H9 (cell line): Measurements from ENCODE around the gene CD2AP. TPM values are rescaled to one million over a fixed set of nuclear protein-coding genes. Genes with fewer than 3 reads are reported as not detected.

ENCODE experiments used
- DNase-seq: peaks from one replicate; pipeline ENCODE4 v3.0.0-alpha.2; 2017
- H2AFZ ChIP-seq: one replicate; pipeline ENCODE4 v1.6.1; 2013; ENCODE audit warnings: mild to moderate bottlenecking, low read length, control low read depth, moderate library complexity
- H2AK5ac ChIP-seq: 2 replicates; pipeline ENCODE4 v1.6.1; 2013; ENCODE audit warnings: low read length, control low read depth, mixed read lengths; ENCODE audit not compliant: insufficient read length
- H2BK120ac ChIP-seq: one replicate; pipeline ENCODE4 v1.6.1; 2013; ENCODE audit warnings: low read depth, mild to moderate bottlenecking, low read length, control low read depth, inconsistent platforms; ENCODE audit not compliant: poor library complexity, severe bottlenecking
- H2BK12ac ChIP-seq: 2 replicates; pipeline ENCODE4 v1.6.1; 2013; ENCODE audit warnings: low read length, control low read depth, mixed read lengths, low read depth; ENCODE audit not compliant: insufficient read length
- H2BK15ac ChIP-seq: 2 replicates; pipeline ENCODE4 v1.6.1; 2013; ENCODE audit warnings: low read depth, low read length, control low read depth
- H2BK20ac ChIP-seq: one replicate; pipeline ENCODE4 v1.6.1; 2013; ENCODE audit warnings: low read depth, mild to moderate bottlenecking, low read length, control low read depth, inconsistent platforms; ENCODE audit not compliant: poor library complexity, severe bottlenecking
- H2BK5ac ChIP-seq: 2 replicates; pipeline ENCODE4 v1.6.1; 2013; ENCODE audit warnings: low read length, control low read depth, mixed read lengths; ENCODE audit not compliant: insufficient read length
- H3K14ac ChIP-seq: 2 replicates; pipeline ENCODE4 v1.6.1; 2013; ENCODE audit warnings: low read length, control low read depth; ENCODE audit not compliant: insufficient read depth
- H3K18ac ChIP-seq: 2 replicates; pipeline ENCODE4 v1.6.1; 2013; ENCODE audit warnings: low read depth, mild to moderate bottlenecking, mixed read lengths, low read length, control low read depth; ENCODE audit not compliant: insufficient read length
- H3K23ac ChIP-seq: 2 replicates; pipeline ENCODE4 v1.6.1; 2013; ENCODE audit warnings: low read length, control low read depth, mixed read lengths, low read depth; ENCODE audit not compliant: insufficient read length
- H3K23me2 ChIP-seq: 2 replicates; pipeline ENCODE4 v1.6.1; 2013; ENCODE audit warnings: low read depth, mild to moderate bottlenecking, mixed read lengths, low read length, control low read depth; ENCODE audit not compliant: insufficient read length, poor library complexity, severe bottlenecking
- H3K27ac ChIP-seq: 2 replicates; pipeline ENCODE4 v1.5.1; 2013; ENCODE audit warnings: low read length, control low read depth, mixed read lengths, low read depth; ENCODE audit not compliant: insufficient read length
- H3K27me3 ChIP-seq: 2 replicates; pipeline ENCODE4 v1.6.1; 2013; ENCODE audit warnings: low read length, control low read depth, inconsistent platforms; ENCODE audit not compliant: insufficient read depth
- H3K4ac ChIP-seq: 2 replicates; pipeline ENCODE4 v1.6.1; 2013; ENCODE audit warnings: low read depth, mild to moderate bottlenecking, control low read depth, inconsistent platforms, low read length, moderate library complexity
- H3K4me1 ChIP-seq: 2 replicates; pipeline ENCODE4 v1.6.1; 2013; ENCODE audit warnings: low read length, control low read depth, inconsistent platforms; ENCODE audit not compliant: insufficient read depth
- H3K4me2 ChIP-seq: 2 replicates; pipeline ENCODE4 v1.6.1; 2013; ENCODE audit warnings: low read length, control low read depth, mixed read lengths; ENCODE audit not compliant: insufficient read length, insufficient read depth
- H3K56ac ChIP-seq: 2 replicates; pipeline ENCODE4 v1.6.1; 2013; ENCODE audit warnings: low read depth, mild to moderate bottlenecking, mixed read lengths, low read length, control low read depth; ENCODE audit not compliant: insufficient read length
- H3K79me1 ChIP-seq: 2 replicates; pipeline ENCODE4 v1.6.1; 2013; ENCODE audit warnings: low read depth, mild to moderate bottlenecking, moderate library complexity, low read length, control low read depth, inconsistent platforms; ENCODE audit not compliant: insufficient read depth, poor library complexity, severe bottlenecking
- H3K79me2 ChIP-seq: 2 replicates; pipeline ENCODE4 v1.6.1; 2013; ENCODE audit warnings: low read length, control low read depth, inconsistent platforms; ENCODE audit not compliant: insufficient read depth
- H3K9ac ChIP-seq: 2 replicates; pipeline ENCODE4 v1.6.1; 2013; ENCODE audit warnings: low read length, control low read depth, mixed read lengths; ENCODE audit not compliant: insufficient read length; ENCODE audit errors: extremely low read depth
- H3K9me3 ChIP-seq: one replicate; pipeline ENCODE4 v1.6.1; 2013; ENCODE audit warnings: low read depth, low read length, inconsistent platforms; ENCODE audit not compliant: control insufficient read depth
- H3T11ph ChIP-seq: one replicate; pipeline ENCODE4 v1.6.1; 2013; ENCODE audit warnings: mild to moderate bottlenecking, low read length, control low read depth, inconsistent platforms
- H4K20me1 ChIP-seq: one replicate; pipeline ENCODE4 v1.6.1; 2013; ENCODE audit not compliant: control insufficient read depth, insufficient read length, insufficient read depth
- H4K5ac ChIP-seq: 2 replicates; pipeline ENCODE4 v1.6.1; 2013; ENCODE audit warnings: low read depth, mild to moderate bottlenecking, mixed read lengths, low read length, control low read depth; ENCODE audit not compliant: insufficient read length
- H4K8ac ChIP-seq: replicated peaks from 2 replicates; pipeline ENCODE4 v1.6.1; 2013; ENCODE audit warnings: low read length, control low read depth, mixed read lengths, low read depth; ENCODE audit not compliant: insufficient read length
- H4K91ac ChIP-seq: 2 replicates; pipeline ENCODE4 v1.6.1; 2013; ENCODE audit warnings: low read depth, mild to moderate bottlenecking, moderate library complexity, mixed read lengths, low read length, control low read depth; ENCODE audit not compliant: insufficient read length
- H3K27ac Mint-ChIP-seq, 3 experiments: 2 replicates in 2 of 3; 3 replicates in 1 of 3; pipeline ENCODE4 v1.8.0; 2020 to 2021; ENCODE audit warnings: mixed read lengths in 3 of 3, mild to moderate bottlenecking in 1 of 3, moderate library complexity in 1 of 3
- H3K27me3 Mint-ChIP-seq: 2 replicates; pipeline ENCODE4 v1.8.0; 2021; ENCODE audit warnings: low read depth, mild to moderate bottlenecking, moderate library complexity, mixed read lengths
- H3K36me3 Mint-ChIP-seq, 3 experiments: 2 replicates in 2 of 3; 3 replicates in 1 of 3; pipeline ENCODE4 v1.8.0; 2020 to 2021; ENCODE audit warnings: low read depth in 3 of 3, mixed read lengths in 3 of 3; ENCODE audit not compliant: insufficient read depth in 1 of 3
- H3K4me1 Mint-ChIP-seq, 2 experiments: 2 replicates each; pipeline ENCODE4 v1.8.0; 2020; ENCODE audit warnings: mixed read lengths in 2 of 2
- H3K4me3 Mint-ChIP-seq, 2 experiments: 2 replicates in 1 of 2; 3 replicates in 1 of 2; pipeline ENCODE4 v1.8.0; 2020 to 2021; ENCODE audit warnings: mild to moderate bottlenecking in 2 of 2, mixed read lengths in 2 of 2, moderate library complexity in 1 of 2
- H3K9me3 Mint-ChIP-seq, 2 experiments: 2 replicates in 1 of 2; 3 replicates in 1 of 2; pipeline ENCODE4 v1.8.0; 2020; ENCODE audit warnings: mild to moderate bottlenecking in 2 of 2, mixed read lengths in 2 of 2, moderate library complexity in 1 of 2
- CTCF ChIP-seq: fragments of 200-600 bp; sonication (generic); conservative IDR thresholded peaks from 3 replicates; pipeline ENCODE4 v1.8.0; 2021; ENCODE audit warnings: antibody characterized with exemption, mild to moderate bottlenecking
- WGBS: extraction: QIAGEN DNeasy Blood & Tissue Kit; methylation state at CpG from one replicate; pipeline ENCODE4 v1.1.7; 2013; ENCODE audit warnings: missing lambda C conversion rate, low lambda C conversion rate, mixed read lengths; ENCODE audit not compliant: insufficient read length; ENCODE audit errors: extremely low coverage; 5-methylcytosine and 5-hydroxymethylcytosine counted together
- total RNA-seq: library from RNA; stranded (reverse); gene quantifications from 2 replicates; pipeline ENCODE4 v1.2.1, GENCODE V29; 2021

CD2AP gene
- total RNA-seq, 1 experiment from 2014 or later: 50.1 TPM

- H3K27me3 ChIP-seq: no peaks in the 10 kb centered on the region
- no peak overlapping the region for H3K27ac ChIP-seq
- no peak overlapping the region for H2AFZ ChIP-seq
- H3K18ac ChIP-seq: no peak overlapping the region
- Mint-ChIP-seq H3K9me3 (no peaks in the 10 kb centered on the region), H3K27me3 (no peaks in the 10 kb centered on the region), H3K36me3 (no peaks in the 10 kb centered on the region), H3K4me1 (peaks cover 9 to 11% of the 10 kb centered on the region in 2 experiments), H3K27ac (no peak overlapping the region), H3K4me3 (no peak overlapping the region)
- H3K4ac ChIP-seq: no peak overlapping the region
- no peak overlapping the region for H4K5ac ChIP-seq
- no peak overlapping the region for H3T11ph ChIP-seq
- no peaks in the 10 kb centered on the region for H3K23me2 ChIP-seq
- H3K23ac ChIP-seq: no peak overlapping the region
- H3K79me1 ChIP-seq: no peaks in the 10 kb centered on the region
- H2BK120ac ChIP-seq: no peak overlapping the region
- no peak overlapping the region for H2BK15ac ChIP-seq
- no CpG with 5 or more reads among the region's 5 CpGs for WGBS
- no peak overlapping the region for H3K9ac ChIP-seq
- DNase-seq: no peak
- no peak overlapping the region for H2BK20ac ChIP-seq
- H4K8ac ChIP-seq: no peak overlapping the region
- H3K4me2 ChIP-seq: no peak overlapping the region
- no peaks in the 10 kb centered on the region for H3K79me2 ChIP-seq
- no peak overlapping the region for H3K14ac ChIP-seq
- no peak overlapping the region for H2AK5ac ChIP-seq
- TF ChIP-seq CTCF: no peak
- no peak overlapping the region for H3K56ac ChIP-seq
- H4K91ac ChIP-seq: no peak overlapping the region
- H2BK5ac ChIP-seq: no peak overlapping the region
- H3K4me1 ChIP-seq: peaks cover 4% of the 10 kb centered on the region; the same call in 1 of the 2 replicates
- H4K20me1 ChIP-seq: no peaks in the 10 kb centered on the region
- no peaks in the 10 kb centered on the region for H3K9me3 ChIP-seq
- no peak overlapping the region for H2BK12ac ChIP-seq
Measured at GRCh38 chr6:47653706-47654105, 176.1 kb downstream of the CD2AP start.
